ENCODE data around the gene MVK.

GRCh38 chr12:109632342-109632741 is 58.7 kb downstream of the MVK start:
- TF ChIP-seq CTCF (IDR thresholded peaks at IDR 0.05) (no peak), POLR2A (IDR thresholded peaks at IDR 0.05) (no peak)

Data from body of pancreas (tissue), 4 donors.